SK-N-SH treated with all-trans-retinoic acid at 6 μM for 48 hours (cell line): ENCODE results near the gene UCMA.

ENCODE experiments used
- ATAC-seq: fragments of 200-7000 bp; cut with Tn5 transposase; 3 replicates; pipeline ENCODE4 v1.9.1; 2020; ENCODE audit warnings: mild to moderate bottlenecking, moderate library complexity
- BACH2 ChIP-seq: fragments of 250-450 bp; sonication (Bioruptor Pico); IDR thresholded peaks from 2 replicates; pipeline ENCODE4 v1.9.0; 2021; ENCODE audit warnings: mild to moderate bottlenecking, borderline replicate concordance
- CREB5 ChIP-seq: fragments of 250-450 bp; sonication (Bioruptor Pico); IDR thresholded peaks from 2 replicates; pipeline ENCODE4 v1.5.1; 2020; ENCODE audit warnings: low read depth, mild to moderate bottlenecking, moderate library complexity
- CSDC2 ChIP-seq: fragments of 250-450 bp; sonication (Bioruptor Pico); IDR thresholded peaks from 2 replicates; pipeline ENCODE4 v1.5.0; 2020; ENCODE audit warnings: mild to moderate bottlenecking, moderate library complexity
- CSRNP3 ChIP-seq: fragments of 250-450 bp; sonication (Bioruptor Pico); IDR thresholded peaks from 2 replicates; pipeline ENCODE4 v1.5.1; 2021; ENCODE audit warnings: mild to moderate bottlenecking, moderate library complexity
- ESRRG ChIP-seq: fragments of 250-450 bp; sonication (Bioruptor Pico); IDR thresholded peaks from 2 replicates; pipeline ENCODE4 v1.6.1; 2021; ENCODE audit warnings: mild to moderate bottlenecking
- GLIS3 ChIP-seq: fragments of 250-450 bp; sonication (Bioruptor Pico); IDR thresholded peaks from 2 replicates; pipeline ENCODE4 v1.5.0; 2020; ENCODE audit warnings: mild to moderate bottlenecking, moderate library complexity
- ISL1 ChIP-seq: fragments of 250-450 bp; sonication (Bioruptor Pico); IDR thresholded peaks from 2 replicates; pipeline ENCODE4 v2.1.2; 2022; ENCODE audit warnings: mild to moderate bottlenecking, moderate library complexity
- OSR1 ChIP-seq: fragments of 250-450 bp; sonication (Bioruptor Pico); IDR thresholded peaks from 2 replicates; pipeline ENCODE4 v1.8.0; 2022; ENCODE audit warnings: moderate library complexity, mild to moderate bottlenecking, inconsistent platforms
- PATZ1 ChIP-seq: fragments of 250-450 bp; sonication (Bioruptor Pico); IDR thresholded peaks from 2 replicates; pipeline ENCODE4 v1.8.0; 2020; ENCODE audit warnings: mild to moderate bottlenecking, moderate library complexity, borderline replicate concordance
- PPARA ChIP-seq: fragments of 250-450 bp; sonication (Bioruptor Pico); IDR thresholded peaks from 2 replicates; pipeline ENCODE4 v1.5.0; 2020; ENCODE audit warnings: mild to moderate bottlenecking, borderline replicate concordance
- RARB ChIP-seq: fragments of 250-450 bp; sonication (Bioruptor Pico); IDR thresholded peaks from 2 replicates; pipeline ENCODE4 v1.8.0; 2021; ENCODE audit warnings: mild to moderate bottlenecking, moderate library complexity
- SNAI2 ChIP-seq: fragments of 250-450 bp; sonication (Bioruptor Pico); IDR thresholded peaks from 2 replicates; pipeline ENCODE4 v1.5.0; 2020; ENCODE audit warnings: mild to moderate bottlenecking, moderate library complexity
- TCF4 ChIP-seq: fragments of 250-450 bp; sonication (Bioruptor Pico); IDR thresholded peaks from 2 replicates; pipeline ENCODE4 v1.8.0; 2021; ENCODE audit warnings: mild to moderate bottlenecking, moderate library complexity, borderline replicate concordance
- TOX ChIP-seq: fragments of 250-450 bp; sonication (Bioruptor Pico); IDR thresholded peaks from 2 replicates; pipeline ENCODE4 v1.8.0; 2021; ENCODE audit warnings: mild to moderate bottlenecking, moderate library complexity, borderline replicate concordance
- ZC3H10 ChIP-seq: fragments of 250-450 bp; sonication (Bioruptor Pico); IDR thresholded peaks from 2 replicates; pipeline ENCODE4 v1.5.1; 2021; ENCODE audit warnings: mild to moderate bottlenecking, moderate library complexity
- ZFP3 ChIP-seq: fragments of 250-450 bp; sonication (Bioruptor Pico); IDR thresholded peaks from 2 replicates; pipeline ENCODE4 v1.5.0; 2020; ENCODE audit warnings: mild to moderate bottlenecking, moderate library complexity
- ZFP30 ChIP-seq: fragments of 450-650 bp; formaldehyde crosslinking; IDR thresholded peaks from 2 replicates; pipeline ENCODE4 v1.5.0; 2022; ENCODE audit warnings: mild to moderate bottlenecking, moderate library complexity
- ZNF70 ChIP-seq: fragments of 450-650 bp; formaldehyde crosslinking; IDR thresholded peaks from 2 replicates; pipeline ENCODE4 v1.5.0; 2020; ENCODE audit warnings: mild to moderate bottlenecking, moderate library complexity
- ZNF8 ChIP-seq: fragments of 450-650 bp; formaldehyde crosslinking; IDR thresholded peaks from 2 replicates; pipeline ENCODE4 v1.5.0; 2020; ENCODE audit warnings: mild to moderate bottlenecking, moderate library complexity
- TF ChIP-seq, protein P1 (sequence below): fragments of 250-450 bp; sonication (Bioruptor Pico); IDR thresholded peaks from 2 replicates; pipeline ENCODE4 v1.5.0; 2020; ENCODE audit warnings: mild to moderate bottlenecking, moderate library complexity
- TF ChIP-seq, protein P2 (sequence below): fragments of 250-450 bp; sonication (Bioruptor Pico); IDR thresholded peaks from 2 replicates; pipeline ENCODE4 v1.8.0; 2021; ENCODE audit warnings: low read depth, mild to moderate bottlenecking, moderate library complexity, borderline replicate concordance

The UCMA gene

DNA sequence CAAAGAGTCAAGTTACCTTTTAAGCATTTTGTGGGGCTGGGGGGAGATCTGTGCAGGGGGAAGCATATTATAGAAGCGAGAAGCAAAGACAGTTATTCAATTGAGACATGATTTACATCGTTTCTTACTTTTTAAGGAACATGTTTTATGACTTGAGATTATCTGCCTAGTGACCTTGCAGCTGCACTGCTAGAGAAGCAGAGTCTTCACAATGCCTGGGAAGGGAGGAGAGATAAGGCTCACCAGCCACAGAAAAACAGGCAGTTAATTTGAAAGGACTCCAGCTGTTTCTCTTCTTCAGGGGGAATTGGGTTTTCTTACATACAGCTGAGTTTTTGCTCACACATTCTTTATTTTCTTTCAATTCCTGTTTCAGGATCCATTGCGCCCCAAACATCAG, 34.7 kb upstream of the UCMA start:
- no peak for ATAC-seq

DNA sequence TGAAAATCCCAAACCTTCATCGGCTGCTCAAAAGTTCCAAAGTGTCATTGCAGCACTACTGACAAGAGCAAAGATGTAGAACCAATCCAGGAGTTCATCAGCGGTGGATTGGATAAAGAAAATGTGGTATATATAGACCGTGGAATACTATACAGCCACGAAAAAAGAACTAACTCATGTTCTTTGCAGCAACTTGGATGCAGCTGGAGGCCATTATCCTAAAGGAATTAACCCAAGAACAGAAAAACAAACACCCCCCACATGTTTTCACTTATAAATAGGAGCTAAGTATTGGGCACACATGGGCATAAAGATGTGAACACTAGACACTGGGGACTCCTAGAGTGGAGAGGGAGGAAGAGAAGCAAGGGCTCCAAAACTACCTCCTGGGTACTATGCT, 34.1 kb upstream of the UCMA start:
- ATAC-seq = no peak
- TF ChIP-seq ZNF8 (no peak), CSDC2 (CRISPR knock-in tag) (no peak), PATZ1 (CRISPR knock-in tag) (no peak), ZC3H10 (CRISPR knock-in tag) (no peak), ISL1 (CRISPR knock-in tag) (no peak), CREB5 (CRISPR knock-in tag) (no peak), GLIS3 (CRISPR knock-in tag) (no peak), BACH2 (CRISPR knock-in tag) (no peak), ZNF70 (CRISPR knock-in tag) (no peak), SNAI2 (CRISPR knock-in tag) (no peak), ZFP3 (no peak)

More for the DNA sequence above, 34.7 kb upstream of the UCMA start:
- TF ChIP-seq CREB5 (CRISPR knock-in tag) = no peak
- TF ChIP-seq, protein P1, sequence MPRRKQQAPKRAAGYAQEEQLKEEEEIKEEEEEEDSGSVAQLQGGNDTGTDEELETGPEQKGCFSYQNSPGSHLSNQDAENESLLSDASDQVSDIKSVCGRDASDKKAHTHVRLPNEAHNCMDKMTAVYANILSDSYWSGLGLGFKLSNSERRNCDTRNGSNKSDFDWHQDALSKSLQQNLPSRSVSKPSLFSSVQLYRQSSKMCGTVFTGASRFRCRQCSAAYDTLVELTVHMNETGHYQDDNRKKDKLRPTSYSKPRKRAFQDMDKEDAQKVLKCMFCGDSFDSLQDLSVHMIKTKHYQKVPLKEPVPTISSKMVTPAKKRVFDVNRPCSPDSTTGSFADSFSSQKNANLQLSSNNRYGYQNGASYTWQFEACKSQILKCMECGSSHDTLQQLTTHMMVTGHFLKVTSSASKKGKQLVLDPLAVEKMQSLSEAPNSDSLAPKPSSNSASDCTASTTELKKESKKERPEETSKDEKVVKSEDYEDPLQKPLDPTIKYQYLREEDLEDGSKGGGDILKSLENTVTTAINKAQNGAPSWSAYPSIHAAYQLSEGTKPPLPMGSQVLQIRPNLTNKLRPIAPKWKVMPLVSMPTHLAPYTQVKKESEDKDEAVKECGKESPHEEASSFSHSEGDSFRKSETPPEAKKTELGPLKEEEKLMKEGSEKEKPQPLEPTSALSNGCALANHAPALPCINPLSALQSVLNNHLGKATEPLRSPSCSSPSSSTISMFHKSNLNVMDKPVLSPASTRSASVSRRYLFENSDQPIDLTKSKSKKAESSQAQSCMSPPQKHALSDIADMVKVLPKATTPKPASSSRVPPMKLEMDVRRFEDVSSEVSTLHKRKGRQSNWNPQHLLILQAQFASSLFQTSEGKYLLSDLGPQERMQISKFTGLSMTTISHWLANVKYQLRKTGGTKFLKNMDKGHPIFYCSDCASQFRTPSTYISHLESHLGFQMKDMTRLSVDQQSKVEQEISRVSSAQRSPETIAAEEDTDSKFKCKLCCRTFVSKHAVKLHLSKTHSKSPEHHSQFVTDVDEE (CRISPR knock-in tag) = no peak
- TF ChIP-seq GLIS3 (CRISPR knock-in tag) = no peak
- TF ChIP-seq ZC3H10 (CRISPR knock-in tag) = no peak
- TF ChIP-seq TCF4 (CRISPR knock-in tag) = no peak
- TF ChIP-seq PPARA (CRISPR knock-in tag) = no peak
- no peak for TF ChIP-seq ZNF8
- TF ChIP-seq ZFP30 (CRISPR knock-in tag) = no peak
- TF ChIP-seq RARB (CRISPR knock-in tag) = no peak
- TF ChIP-seq, protein P2, sequence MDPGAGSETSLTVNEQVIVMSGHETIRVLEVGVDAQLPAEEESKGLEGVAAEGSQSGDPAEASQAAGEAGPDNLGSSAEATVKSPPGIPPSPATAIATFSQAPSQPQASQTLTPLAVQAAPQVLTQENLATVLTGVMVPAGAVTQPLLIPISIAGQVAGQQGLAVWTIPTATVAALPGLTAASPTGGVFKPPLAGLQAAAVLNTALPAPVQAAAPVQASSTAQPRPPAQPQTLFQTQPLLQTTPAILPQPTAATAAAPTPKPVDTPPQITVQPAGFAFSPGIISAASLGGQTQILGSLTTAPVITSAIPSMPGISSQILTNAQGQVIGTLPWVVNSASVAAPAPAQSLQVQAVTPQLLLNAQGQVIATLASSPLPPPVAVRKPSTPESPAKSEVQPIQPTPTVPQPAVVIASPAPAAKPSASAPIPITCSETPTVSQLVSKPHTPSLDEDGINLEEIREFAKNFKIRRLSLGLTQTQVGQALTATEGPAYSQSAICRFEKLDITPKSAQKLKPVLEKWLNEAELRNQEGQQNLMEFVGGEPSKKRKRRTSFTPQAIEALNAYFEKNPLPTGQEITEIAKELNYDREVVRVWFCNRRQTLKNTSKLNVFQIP = no peak
- TF ChIP-seq OSR1 (CRISPR knock-in tag) = no peak
- TF ChIP-seq ESRRG (CRISPR knock-in tag) = no peak
- no peak for TF ChIP-seq CSRNP3 (CRISPR knock-in tag)
- no peak for TF ChIP-seq ZNF70 (CRISPR knock-in tag)
- TF ChIP-seq TOX = no peak
- TF ChIP-seq ZFP3 = no peak
- TF ChIP-seq PATZ1 (CRISPR knock-in tag) = no peak
- TF ChIP-seq CSDC2 (CRISPR knock-in tag) = no peak
- no peak for TF ChIP-seq SNAI2 (CRISPR knock-in tag)
- no peak for TF ChIP-seq ISL1 (CRISPR knock-in tag)
